HG03280 (cell line): ENCODE results near the gene KDR.

Experiments used
- ATAC-seq: cut with Tn5 transposase; IDR thresholded peaks from one replicate; pipeline ENCODE4 v1.9.1; 2021; ENCODE audit warnings: mild to moderate bottlenecking, moderate library complexity; ENCODE audit not compliant: unreplicated experiment

KDR gene

GRCh38 chr4:55031158-55031557 lies 94.2 kb downstream of the KDR start:
- no peak for ATAC-seq

GRCh38 chr4:55030589-55030988 lies 94.8 kb downstream of the KDR start:
- no peak for ATAC-seq

- no peak for ATAC-seq
Observed at GRCh38 chr4:55029821-55030503, 95.4 kb downstream of the KDR start.

- no peak for ATAC-seq
Observed at GRCh38 chr4:55029321-55029720, 96.1 kb downstream of the KDR start.
